GM19351 (cell line): ENCODE measurements around the gene CCDC97.

Source experiments
- ATAC-seq: cut with Tn5 transposase; IDR thresholded peaks from one replicate; pipeline ENCODE4 v1.9.1; 2021; ENCODE audit warnings: mild to moderate bottlenecking, moderate library complexity; ENCODE audit not compliant: unreplicated experiment

CCDC97 gene

DNA sequence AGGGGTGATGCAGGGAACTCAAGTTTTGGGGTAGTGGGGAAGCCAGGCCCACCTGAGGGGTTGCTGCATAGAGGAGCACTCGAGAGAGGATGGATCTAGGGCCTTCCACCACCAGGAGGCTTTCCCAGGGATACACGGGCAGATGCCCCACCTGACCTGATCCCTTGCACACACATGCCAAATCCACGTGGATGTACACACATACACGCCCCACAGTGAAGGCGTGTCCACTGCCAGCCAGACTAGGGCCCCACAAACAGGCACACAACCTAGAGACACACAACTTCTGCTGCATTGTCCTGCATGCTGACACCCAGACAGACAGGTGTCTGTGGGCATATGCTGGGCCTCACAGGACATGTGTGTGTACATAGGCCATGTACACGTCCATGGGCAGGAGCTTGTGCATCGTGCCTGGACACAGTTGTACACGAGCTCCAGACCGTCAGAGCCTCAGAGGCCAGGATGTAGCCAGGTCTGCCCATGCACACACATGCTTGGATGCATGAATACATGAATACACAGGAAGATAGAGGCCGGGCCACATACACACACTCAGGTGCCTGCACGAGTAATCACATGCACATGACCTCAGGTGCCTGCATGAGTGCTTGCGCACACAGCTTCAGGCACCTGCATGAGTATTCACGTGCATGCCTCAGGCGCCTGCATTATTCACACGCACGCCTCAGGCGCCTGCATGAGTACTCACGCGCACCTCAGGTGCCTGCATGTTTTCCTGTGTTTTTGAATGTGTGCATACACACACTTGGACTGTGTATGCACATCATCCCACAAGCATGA, 8.9 kb downstream of the CCDC97 start:
- no peak for ATAC-seq

DNA sequence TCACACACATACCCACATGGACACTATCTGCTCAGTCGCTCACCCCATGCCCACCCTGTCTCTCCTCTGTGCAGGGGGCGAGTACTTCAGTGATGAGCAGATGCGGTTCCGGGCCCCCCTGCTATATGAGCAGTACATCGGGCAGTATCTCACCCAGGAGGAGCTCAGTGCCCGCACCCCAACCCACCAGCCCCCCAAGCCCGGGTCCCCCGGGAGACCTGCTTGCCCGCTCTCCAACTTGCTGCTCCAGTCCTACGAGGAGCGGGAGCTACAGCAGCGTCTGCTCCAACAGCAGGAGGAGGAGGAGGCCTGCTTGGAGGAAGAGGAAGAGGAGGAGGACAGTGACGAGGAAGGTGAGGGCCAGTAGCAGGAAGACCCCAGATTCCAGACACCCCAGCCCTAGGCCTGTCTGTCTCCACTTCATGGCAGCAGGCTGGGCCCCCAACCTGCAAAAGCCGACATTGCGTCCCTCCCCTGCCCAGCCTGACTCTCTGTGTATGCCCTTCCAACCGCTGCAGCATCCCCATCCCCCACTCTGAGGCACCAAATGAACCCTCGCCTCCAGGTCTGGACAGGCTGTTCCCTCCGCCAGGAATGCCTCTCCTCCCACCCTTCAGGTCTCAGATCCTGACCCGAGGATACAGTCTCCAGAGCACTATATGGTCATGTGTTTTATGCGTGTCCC, 9.7 kb downstream of the CCDC97 start:
- no peak for ATAC-seq

DNA sequence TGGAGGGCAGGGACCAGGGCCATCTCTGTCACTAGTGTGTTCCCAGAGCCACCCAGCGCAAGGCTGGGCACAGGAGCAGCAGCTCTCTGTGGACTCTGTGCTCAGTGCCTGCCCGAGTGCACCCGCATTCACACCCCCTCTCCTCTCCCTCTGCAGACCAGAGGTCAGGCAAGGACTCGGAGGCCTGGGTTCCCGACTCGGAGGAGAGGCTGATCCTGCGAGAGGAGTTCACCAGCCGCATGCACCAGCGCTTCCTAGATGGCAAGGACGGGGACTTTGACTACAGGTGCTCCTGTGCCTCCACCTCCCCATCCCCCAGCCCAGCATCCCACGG, 10.2 kb downstream of the CCDC97 start:
- ATAC-seq: no peak

DNA sequence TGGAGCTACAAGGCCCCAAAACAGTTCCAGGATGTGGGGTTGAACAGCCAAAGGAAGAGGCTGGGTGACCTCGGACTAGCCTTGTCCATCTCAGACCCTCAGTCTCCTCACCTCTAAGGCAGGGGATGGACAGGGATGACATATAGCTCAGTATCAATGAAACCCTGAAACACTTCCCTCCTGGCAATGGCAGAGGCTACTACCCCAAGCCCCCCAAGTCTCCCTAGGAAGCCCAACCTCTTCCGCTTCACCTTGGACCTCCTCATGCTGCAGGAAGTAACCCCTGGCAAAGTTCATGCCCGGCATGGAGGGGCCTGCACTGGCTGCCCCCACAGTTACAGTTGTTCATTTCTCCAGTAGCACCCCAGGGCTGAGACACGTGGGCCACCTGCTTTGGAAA, 10.6 kb downstream of the CCDC97 start:
- no peak for ATAC-seq

DNA sequence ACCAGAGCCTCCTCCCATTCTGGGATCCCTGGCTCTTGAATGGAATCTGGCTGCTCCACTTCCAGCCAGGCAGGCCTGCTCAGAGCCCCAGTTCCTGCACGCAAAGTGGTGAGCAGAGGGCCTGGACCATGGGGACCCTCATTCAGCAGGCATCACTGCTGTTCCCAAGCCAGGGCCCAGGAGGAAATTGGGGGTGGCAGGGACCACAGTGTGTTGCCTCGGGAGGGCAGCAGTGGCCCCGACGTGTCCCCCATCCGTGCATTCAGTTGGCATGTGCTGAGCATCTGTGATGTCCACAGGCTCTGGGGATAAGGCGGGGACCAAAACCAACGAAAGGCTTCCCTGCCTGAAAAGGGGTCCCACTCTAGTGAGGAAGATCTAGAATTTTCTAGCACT, 11.2 kb downstream of the CCDC97 start:
- ATAC-seq: no peak

DNA sequence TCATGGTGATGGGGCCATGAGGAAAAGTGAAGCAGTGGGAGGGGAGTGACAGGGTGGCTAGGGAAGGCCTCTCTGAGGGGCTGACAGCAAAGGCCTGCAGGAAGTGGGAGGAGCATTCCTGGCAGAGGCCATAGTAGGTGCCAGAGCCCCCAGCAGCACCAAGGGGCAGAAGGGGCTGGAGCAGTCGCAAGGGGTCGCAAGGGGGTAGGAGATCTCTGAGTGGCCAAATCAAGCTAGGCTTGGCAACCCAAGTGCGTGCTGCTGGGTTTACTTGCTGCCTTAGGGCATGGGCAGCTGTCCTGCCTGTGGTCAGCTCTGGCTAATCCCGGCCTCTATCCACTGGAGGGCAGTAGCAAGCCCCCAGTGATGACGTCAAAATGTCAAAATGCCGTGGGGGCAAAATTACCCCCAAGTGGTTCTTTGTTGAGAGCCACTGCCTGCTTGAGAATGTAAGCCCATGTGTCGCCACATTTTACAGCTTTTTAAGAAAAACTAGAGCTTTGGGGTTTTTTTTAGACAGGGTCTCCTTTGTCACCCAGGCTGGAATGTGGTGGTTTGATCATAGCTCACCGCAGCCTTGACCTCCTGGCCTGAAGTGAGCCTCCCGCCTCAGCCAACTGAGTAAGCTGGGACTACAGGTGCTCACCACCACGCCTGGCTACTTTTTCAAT, 11.8 kb downstream of the CCDC97 start:
- ATAC-seq: no peak

DNA sequence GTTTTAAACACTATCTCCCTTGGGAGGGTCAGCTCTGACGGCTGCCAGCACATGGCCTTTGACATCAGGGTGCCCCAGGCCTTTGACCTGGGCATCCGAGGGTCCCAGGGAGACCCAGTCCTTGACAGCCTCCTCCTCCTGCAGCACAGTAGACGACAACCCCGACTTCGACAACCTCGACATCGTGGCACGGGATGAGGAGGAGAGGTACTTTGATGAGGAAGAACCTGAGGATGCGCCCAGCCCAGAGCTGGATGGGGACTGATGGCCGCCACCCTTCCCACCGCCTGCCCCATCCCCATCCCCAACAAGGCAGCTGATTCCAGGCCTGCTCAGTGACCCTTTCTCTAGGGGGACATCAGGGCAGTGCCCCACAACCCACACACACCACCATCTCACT, 12.5 kb downstream of the CCDC97 start:
- no peak for ATAC-seq

DNA sequence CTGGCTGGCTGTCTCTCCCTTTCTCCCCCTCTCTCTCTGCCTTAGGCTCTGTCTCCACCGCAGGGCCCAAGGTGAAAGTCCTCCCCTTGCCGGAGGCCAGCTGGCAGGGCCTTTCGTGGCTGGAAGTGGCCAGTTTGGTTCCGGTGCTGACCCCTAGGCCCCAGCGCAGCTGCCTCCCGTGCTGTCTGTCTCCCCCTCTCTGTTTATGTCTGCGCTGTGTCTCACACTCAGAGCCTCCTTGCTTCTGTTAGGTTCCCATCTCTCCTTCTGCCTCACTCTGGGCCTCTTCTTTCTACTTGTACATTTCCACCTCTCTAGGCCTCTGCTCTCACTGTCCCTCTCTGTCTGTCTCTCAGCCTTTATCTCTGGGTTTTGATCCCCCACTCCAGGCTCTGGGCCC, 13.1 kb downstream of the CCDC97 start:
- ATAC-seq: no peak

DNA sequence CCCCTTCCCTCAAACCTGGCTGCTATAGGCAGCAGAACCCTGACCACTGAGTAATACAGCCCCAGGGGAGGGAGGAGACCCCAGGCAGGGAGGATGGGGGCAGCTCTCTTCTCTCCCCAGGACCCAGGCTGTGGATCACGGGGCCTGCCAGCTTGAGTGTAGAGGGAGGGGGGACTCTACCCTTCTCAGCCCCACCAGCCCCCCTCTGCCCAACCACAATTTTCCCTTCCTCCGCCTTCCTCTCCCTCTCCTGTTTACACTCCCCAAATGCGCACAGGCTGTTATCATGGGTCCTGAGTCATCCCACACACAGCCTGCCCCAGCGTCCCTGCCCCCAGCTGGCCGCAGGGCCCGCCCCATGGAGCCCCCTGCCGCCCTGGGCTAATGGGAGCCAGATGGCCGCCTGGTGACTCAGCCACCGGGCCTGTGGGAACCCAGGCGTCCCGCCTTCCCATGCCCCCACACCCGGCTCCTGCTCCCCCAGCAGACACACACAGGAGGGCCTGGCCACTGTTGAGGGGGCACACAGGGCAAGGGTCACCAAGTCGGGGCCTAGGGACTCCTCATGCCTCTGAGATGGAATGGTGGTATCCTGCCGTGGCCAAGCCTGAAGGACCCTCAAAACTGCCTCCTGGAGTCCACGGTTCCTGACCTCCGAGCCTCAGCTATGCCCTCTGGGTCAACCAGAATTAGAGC, 13.6 kb downstream of the CCDC97 start:
- no peak for ATAC-seq

DNA sequence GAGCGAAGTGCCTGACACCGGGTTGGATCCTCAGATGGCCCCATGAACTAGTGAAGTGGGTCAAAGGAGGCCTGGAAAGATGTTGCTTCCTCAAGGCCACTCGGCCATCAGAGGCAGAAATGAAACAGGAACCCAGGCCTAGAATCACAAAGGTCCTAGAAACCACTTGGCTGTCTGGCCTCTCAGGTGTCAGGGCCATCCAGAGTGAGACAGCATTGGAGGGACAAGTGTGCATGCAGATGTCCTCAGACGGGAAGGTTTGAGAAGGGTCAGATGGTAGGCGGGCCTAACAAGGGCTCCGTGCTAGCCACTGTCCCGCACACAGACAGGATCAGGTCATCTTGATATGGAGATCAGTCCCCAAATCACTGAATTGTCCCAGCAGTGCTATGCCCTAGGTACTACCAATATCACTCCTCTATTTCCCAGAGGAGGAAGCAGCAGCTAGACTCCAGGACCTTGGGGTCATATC, 14.3 kb downstream of the CCDC97 start:
- no peak for ATAC-seq

DNA sequence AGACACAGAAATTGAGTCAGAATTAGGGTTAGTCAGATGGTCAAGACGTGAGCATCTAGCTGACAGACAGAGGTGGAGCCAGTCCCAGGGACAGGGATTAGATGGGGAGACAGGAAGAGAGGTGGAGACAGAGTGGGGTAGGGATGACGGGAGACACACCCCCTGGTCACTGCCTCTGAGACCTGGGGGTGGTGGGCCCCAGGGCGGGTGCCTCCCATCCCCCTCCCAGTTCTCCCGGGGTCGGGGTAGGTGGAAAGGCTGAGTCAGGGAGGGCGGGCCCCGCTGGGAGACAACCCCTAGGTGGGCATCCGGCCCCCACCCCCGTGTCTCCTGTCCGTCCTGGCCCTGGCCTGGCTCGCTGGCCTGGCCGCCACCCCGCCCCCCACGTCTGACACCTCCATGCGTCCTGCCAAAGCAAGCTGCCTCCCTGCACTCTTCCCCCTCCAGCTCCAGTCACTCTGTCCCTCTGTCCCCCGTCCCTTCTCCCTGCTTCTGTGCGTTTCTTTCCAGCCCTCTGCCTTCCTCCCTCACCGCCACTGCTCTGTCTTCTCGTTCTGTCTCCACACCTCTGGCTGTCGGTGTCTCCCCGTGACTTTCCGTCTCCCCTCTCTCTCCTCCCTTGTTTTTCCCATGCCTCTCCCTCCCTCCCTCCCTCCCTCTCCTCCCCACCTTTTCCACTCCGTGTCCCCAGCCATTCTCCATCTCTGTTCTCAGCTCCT, 15.1 kb downstream of the CCDC97 start:
- no peak for ATAC-seq

DNA sequence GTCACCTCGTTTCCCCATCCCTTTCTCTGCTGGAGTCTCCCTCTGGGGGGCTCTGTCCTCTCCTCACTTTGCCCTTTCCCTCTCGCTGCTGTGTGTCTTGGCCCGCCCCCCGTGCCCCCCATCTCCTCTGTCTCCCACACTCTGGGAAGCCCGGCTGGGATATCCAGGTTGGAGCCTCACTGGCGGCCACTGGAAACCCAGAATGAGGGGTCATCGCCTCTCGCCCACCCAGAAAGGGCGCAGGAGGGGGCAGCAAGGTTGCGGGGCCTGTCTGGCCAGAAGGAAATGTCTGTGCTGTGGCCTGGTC, 15.6 kb downstream of the CCDC97 start:
- ATAC-seq: no peak

DNA sequence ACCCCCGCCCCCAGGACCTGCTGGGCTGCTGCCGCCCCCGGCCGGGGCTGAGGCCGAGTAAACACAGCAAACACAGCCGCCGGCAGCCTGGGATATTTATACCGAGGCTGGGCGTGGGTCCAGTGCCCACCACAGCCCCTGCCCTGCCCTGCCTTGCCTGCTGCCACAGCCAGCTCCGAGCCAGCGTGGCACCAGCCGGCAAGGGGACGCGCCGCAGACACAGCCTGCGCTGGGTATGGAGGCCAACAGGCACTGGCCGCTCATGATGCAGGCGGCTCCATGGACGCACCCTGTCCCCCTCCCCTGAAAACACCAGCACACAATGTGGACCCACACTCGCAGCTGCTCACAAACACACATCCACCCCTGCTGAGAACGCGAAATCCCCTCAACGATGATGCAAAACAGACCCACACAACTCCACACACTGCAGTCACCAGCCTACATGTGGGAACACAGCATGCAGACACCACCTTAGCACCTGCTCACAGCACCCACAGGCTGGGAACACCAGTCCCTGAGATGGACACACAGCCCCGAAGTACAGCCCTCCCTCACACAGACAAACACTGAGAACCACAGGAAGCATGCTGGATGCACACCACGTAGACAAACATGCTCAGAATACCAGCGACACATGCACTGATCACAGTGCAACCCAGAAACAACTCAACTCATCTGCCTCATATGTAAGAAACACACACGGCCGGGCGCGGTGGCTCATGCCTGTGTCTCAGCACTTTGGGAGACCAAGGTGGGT, 16.2 kb downstream of the CCDC97 start:
- ATAC-seq: no peak

DNA sequence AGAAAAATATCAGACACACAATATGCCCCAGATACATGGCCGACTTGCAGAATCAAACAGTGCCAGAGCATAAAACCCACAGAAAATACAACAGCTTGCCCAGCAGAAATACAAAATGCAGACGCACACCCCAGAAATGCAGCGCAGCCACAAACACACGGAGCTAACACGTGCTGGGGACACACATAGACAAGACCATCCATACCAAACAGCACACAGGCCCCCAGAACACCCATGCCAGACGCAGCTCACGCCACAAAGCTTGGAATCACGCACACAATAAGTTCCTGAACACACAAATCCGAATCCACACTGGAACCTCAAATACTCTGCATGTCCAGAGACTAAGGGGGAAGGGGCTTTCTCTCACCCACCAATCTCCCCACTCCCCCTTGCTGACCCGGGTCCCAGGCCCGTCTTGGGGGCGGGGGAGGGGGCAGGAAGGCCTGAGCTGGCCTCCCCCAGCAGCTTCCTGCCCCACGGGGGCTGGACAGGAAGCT, 17.2 kb downstream of the CCDC97 start:
- ATAC-seq: no peak

DNA sequence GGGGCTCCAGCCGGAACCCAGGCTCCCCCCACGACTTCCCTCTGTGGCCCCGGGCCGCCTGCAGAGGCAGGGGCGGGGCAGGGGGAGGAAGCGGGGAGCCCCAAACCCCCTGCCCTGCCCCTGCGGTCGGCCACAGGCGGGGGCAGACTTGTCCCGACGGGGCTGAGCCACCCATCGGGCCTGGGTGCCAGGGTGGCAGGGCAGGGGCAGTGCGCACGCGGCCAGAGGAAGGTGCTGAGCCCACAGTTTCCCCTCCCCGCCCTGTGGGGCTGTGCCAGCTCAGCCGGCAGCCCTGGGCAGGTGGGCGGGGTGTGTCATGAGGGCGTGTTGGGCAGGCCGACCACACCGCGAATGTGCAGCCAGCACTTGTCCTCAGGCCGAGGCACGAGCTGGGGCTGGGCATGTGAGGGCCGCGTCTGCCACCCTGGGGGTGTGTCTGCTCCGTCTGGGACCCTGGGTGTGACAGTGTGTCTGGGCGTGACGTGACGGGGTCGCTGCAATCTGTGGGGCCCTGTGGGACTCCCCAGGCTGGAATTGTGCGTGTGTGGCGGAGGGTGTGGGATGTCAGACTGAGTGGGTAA, 17.7 kb downstream of the CCDC97 start:
- ATAC-seq: peak; percentile 51

DNA sequence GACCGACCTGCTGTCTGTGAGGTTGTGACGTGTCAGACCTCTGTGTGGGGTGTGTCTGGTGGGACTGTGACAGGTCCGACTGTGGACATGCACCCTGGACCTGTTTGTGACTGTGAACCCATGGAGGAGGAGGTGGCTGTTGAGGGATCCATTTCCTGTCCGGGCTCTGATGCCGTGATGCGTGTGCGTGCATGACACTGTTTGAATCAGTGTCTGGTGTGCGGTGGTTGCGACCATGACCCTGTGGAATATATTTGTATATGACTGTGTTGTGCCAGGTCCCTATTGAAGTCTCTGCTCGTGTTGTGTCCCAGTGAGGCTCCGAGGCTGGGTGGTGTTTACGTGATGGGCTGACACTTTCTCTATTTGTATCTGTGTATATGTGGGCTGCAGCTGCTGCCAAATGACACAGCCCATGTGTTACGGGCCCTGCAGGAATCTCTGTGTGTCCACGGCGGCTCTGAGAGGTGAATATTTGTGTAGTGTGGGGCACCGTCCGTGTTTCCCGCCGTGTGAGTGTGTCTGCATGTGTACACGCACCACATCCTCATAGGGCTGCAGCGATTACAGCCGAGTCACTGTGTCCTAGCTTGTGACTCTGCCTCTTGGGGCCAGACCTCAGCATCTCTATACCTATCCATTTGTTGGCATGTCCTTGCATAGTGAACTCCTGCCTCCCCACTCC, 18.3 kb downstream of the CCDC97 start:
- peak; percentile 2 for ATAC-seq

DNA sequence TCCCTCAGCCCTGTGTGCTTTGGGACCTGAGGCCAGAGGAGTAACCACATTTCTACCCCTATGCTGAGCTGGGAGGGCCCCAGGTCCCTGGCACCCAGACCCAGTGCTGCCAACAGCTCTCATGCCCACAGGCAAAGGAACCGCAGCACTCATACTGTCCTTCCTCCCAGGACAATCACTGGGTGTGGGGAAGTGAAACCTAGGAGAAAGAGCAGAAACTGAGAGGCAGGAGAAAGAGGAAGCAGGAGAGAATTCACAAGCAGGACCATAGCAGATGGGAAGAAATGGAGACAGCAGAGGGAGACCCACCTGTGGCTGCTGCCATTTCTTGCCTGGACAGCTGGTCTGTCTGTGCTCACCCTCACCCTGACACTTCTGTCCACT, 18.9 kb downstream of the CCDC97 start:
- ATAC-seq: no peak

DNA sequence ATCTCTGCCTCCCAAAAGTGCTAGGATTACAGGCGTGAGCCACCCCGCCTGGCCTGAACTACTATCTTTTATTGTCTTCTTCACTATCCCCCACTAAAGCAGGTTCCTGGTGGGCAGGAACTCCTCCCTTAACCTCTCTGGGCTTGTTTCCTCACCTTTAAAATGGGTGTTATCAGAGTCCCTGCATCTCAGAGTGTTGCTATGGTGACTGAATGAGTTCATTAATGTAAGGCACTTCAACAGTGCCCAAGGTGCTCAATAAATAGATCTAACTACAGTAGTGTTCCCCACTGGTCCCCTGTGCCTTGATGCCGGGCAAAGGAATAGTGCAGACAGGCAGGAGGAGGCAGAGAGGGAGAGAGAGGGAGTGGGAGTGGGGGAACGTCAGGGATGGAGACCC, 20.5 kb downstream of the CCDC97 start:
- ATAC-seq: no peak
